ENCODE results near the gene WNT7B.

The WNT7B gene

GRCh38 chr22:45978275-45978713 is 1.3 kb upstream of the WNT7B start:
- no peaks in the 10 kb centered on the region for H3K36me3 ChIP-seq (replicated peaks)
- no peak overlapping the region for H3K27ac ChIP-seq
- DNase-seq = no peak
- no peak for TF ChIP-seq CTCF (IDR thresholded peaks at IDR 0.05; ENCODE audit: low read depth, low read length, missing control alignments)
- no peak overlapping the region for H3K4me3 ChIP-seq (ENCODE audit: low read depth, low read length)
- H3K27me3 ChIP-seq (replicated peaks) = peaks cover 44% of the 10 kb centered on the region
- in situ Hi-C loops (cut with HindIII; ENCODE audit: low pct_ligation_motif_present, low sequenced_read_pairs) = no loop called here

GRCh38 chr22:45977551-45978274 is 751 bp upstream of the WNT7B start:
- H3K4me3 ChIP-seq (ENCODE audit: low read depth, low read length) = no peak overlapping the region
- in situ Hi-C loops (cut with HindIII; ENCODE audit: low pct_ligation_motif_present, low sequenced_read_pairs) = no loop called here
- H3K36me3 ChIP-seq (replicated peaks) = no peaks in the 10 kb centered on the region
- DNase-seq = no peak
- TF ChIP-seq CTCF (IDR thresholded peaks at IDR 0.05; ENCODE audit: low read depth, low read length, missing control alignments) = no peak
- peaks cover 47% of the 10 kb centered on the region for H3K27me3 ChIP-seq (replicated peaks)
- no peak overlapping the region for H3K27ac ChIP-seq

- Histone ChIP-seq H3K27me3 (replicated peaks) (peaks cover 58% of the 10 kb centered on the region), H3K27ac (no peak overlapping the region), H3K36me3 (replicated peaks) (no peaks in the 10 kb centered on the region), H3K4me3 (ENCODE audit: low read depth, low read length) (peak overlapping the region; percentile 9)
- in situ Hi-C loops (cut with HindIII; ENCODE audit: low pct_ligation_motif_present, low sequenced_read_pairs) = no loop called here
- DNase-seq = no peak
- TF ChIP-seq CTCF (IDR thresholded peaks at IDR 0.05; ENCODE audit: low read depth, low read length, missing control alignments) = no peak
Measured at GRCh38 chr22:45976254-45977002, 534 bp downstream of the WNT7B start.

GRCh38 chr22:45975164-45976161 is 1.5 kb downstream of the WNT7B start:
- Histone ChIP-seq H3K36me3 (replicated peaks) (no peaks in the 10 kb centered on the region), H3K27me3 (replicated peaks) (peaks cover 62% of the 10 kb centered on the region), H3K27ac (no peak overlapping the region), H3K4me3 (ENCODE audit: low read depth, low read length) (no peak overlapping the region)
- no peak for TF ChIP-seq CTCF (IDR thresholded peaks at IDR 0.05; ENCODE audit: low read depth, low read length, missing control alignments)
- no peak for DNase-seq
- in situ Hi-C loops (cut with HindIII; ENCODE audit: low pct_ligation_motif_present, low sequenced_read_pairs) = no loop called here

- H3K27me3 ChIP-seq (replicated peaks) = peaks cover 62% of the 10 kb centered on the region
- TF ChIP-seq CTCF (IDR thresholded peaks at IDR 0.05; ENCODE audit: low read depth, low read length, missing control alignments) = no peak
Measured at GRCh38 chr22:45974498-45974897, 2.5 kb downstream of the WNT7B start.

More at GRCh38 chr22:45974498-45974897, 2.5 kb downstream of the WNT7B start:
- Histone ChIP-seq H3K27ac (no peak overlapping the region), H3K36me3 (replicated peaks) (no peaks in the 10 kb centered on the region), H3K4me3 (ENCODE audit: low read depth, low read length) (no peak overlapping the region)
- no peak for DNase-seq
- in situ Hi-C loops (cut with HindIII; ENCODE audit: low pct_ligation_motif_present, low sequenced_read_pairs) = no loop called here

Data from brain microvascular endothelial cell (primary cell).